Nephron (organoid): ENCODE measurements around the gene XRCC1.

ENCODE experiments used
- H3K27ac Mint-ChIP-seq, 3 experiments: 2 replicates each; pipeline ENCODE4 v1.8.0; 2020; ENCODE audit warnings: mixed read lengths in 3 of 3, mild to moderate bottlenecking in 2 of 3, moderate library complexity in 1 of 3
- H3K27me3 Mint-ChIP-seq: 2 replicates; pipeline ENCODE4 v1.8.0; 2021; ENCODE audit warnings: low read depth, mild to moderate bottlenecking, moderate library complexity, mixed read lengths
- H3K36me3 Mint-ChIP-seq: 2 replicates; pipeline ENCODE4 v1.8.0; 2020; ENCODE audit warnings: low read depth, mixed read lengths
- H3K4me1 Mint-ChIP-seq: 2 replicates; pipeline ENCODE4 v1.8.0; 2020; ENCODE audit warnings: mixed read lengths
- H3K4me3 Mint-ChIP-seq, 3 experiments: 2 replicates each; pipeline ENCODE4 v1.8.0; 2020; ENCODE audit warnings: mild to moderate bottlenecking in 3 of 3, mixed read lengths in 3 of 3, moderate library complexity in 2 of 3
- H3K9me3 Mint-ChIP-seq: 2 replicates; pipeline ENCODE4 v1.8.0; 2020; ENCODE audit warnings: mixed read lengths
- CTCF ChIP-seq, 3 experiments: fragments of 200-600 bp; sonication (generic); IDR thresholded peaks; one replicate each; pipeline ENCODE4 v1.5.0; 2021; ENCODE audit warnings: antibody characterized with exemption in 3 of 3; ENCODE audit not compliant: unreplicated experiment in 3 of 3

XRCC1 gene

GRCh38 chr19:43495082-43495481 is 80.2 kb downstream of the XRCC1 start:
- Mint-ChIP-seq H3K9me3 (no peaks in the 10 kb centered on the region), H3K4me1 (peaks cover 23% of the 10 kb centered on the region), H3K36me3 (peaks cover 22% of the 10 kb centered on the region), H3K27ac (no peak overlapping the region), H3K4me3 (no peak overlapping the region), H3K27me3 (peaks cover 3% of the 10 kb centered on the region)
- no peak for TF ChIP-seq CTCF (IDR thresholded peaks at IDR 0.05; ENCODE audit: unreplicated experiment in 3 of 3)
